Measurements from ENCODE around the gene NFXL1.

- no peak for TF ChIP-seq CHD4 (IDR thresholded peaks at IDR 0.05)
- no peak for TF ChIP-seq TAF1 (IDR thresholded peaks at IDR 0.05; ENCODE audit: borderline replicate concordance, low read depth, low read length)
- no peak for TF ChIP-seq SIN3A (IDR thresholded peaks at IDR 0.05; ENCODE audit: low read depth, low read length)
- TF ChIP-seq EGR1 (IDR thresholded peaks at IDR 0.05; ENCODE audit: borderline replicate concordance in 1 of 2, low read depth in 2 of 2, low read length in 2 of 2) = no peak
- no peak for TF ChIP-seq EP300 (IDR thresholded peaks at IDR 0.05; ENCODE audit: borderline replicate concordance in 1 of 2, control insufficient read depth in 1 of 2, low read depth in 2 of 2, low read length in 2 of 2)
- TF ChIP-seq POLR2AphosphoS2 (IDR thresholded peaks at IDR 0.05; ENCODE audit: low read depth, low read length) = no peak
- no peak for TF ChIP-seq BCLAF1 (IDR thresholded peaks at IDR 0.05)
- no peak for TF ChIP-seq MAX (IDR thresholded peaks at IDR 0.05; ENCODE audit: low read depth, low read length)
- TF ChIP-seq RBBP5 (conservative IDR thresholded peaks at IDR 0.05) = no peak
- no peak for TF ChIP-seq CTCF (IDR thresholded peaks at IDR 0.05 in 2 of 3, conservative IDR thresholded peaks at IDR 0.05 in 1 of 3; ENCODE audit: control insufficient read depth in 2 of 3, extremely low read depth in 1 of 3, insufficient read depth in 1 of 3, low read depth in 3 of 3, low read length in 3 of 3)
- no peak for TF ChIP-seq NR2F1 (conservative IDR thresholded peaks at IDR 0.05)
- no peak for TF ChIP-seq REST (IDR thresholded peaks at IDR 0.05; ENCODE audit: low read depth, low read length)
Observed at GRCh38 chr4:47829438-47829837, 84.9 kb downstream of the NFXL1 start.
